ENCODE results near the gene GDPGP1. TPM values are rescaled to one million over a fixed set of nuclear protein-coding genes. Genes with fewer than 3 reads are reported as not detected.

The GDPGP1 gene
- total RNA-seq, 1 experiment from 2014 or later, result 5.1 TPM

DNA sequence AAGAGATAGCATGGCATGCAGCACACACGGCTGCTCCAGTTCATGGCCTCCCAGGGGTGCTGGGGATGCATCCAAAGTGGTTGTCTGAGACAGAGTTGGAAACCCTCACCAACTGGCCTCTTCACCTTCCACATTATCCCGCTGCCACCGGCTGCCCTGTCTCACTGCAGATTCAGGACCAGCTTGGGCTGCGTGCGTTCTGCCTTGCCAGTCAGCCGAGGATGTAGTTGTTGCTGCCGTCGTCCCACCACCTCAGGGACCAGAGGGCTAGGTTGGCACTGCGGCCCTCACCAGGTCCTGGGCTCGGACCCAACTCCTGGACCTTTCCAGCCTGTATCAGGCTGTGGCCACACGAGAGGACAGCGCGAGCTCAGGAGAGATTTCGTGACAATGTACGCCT, 5.0 kb upstream of the GDPGP1 start:
- Histone ChIP-seq H3K27me3 (replicated peaks; ENCODE audit: control insufficient read depth, insufficient read depth, low read length) (no peaks in the 10 kb centered on the region), H3K4me3 (ENCODE audit: low read depth, low read length) (no peak overlapping the region), H3K36me3 (ENCODE audit: control insufficient read depth, insufficient read depth, low read length) (no peaks in the 10 kb centered on the region; the same call in 1 of the 2 replicates), H3K9me3 (no peaks in the 10 kb centered on the region), H3K4me1 (no peaks in the 10 kb centered on the region; the same call in 1 of the 2 replicates)
- peaks cover 6% of the 10 kb centered on the region for H3K4me1 Mint-ChIP-seq (ENCODE audit: low read depth, unreplicated experiment)
- no peak overlapping the region for H3K4me3 Mint-ChIP-seq (ENCODE audit: unreplicated experiment)
- H3K36me3 Mint-ChIP-seq (ENCODE audit: insufficient read depth, unreplicated experiment), result peaks cover 5% of the 10 kb centered on the region
- H3K9me3 Mint-ChIP-seq (ENCODE audit: unreplicated experiment), result no peaks in the 10 kb centered on the region
- no TSS peak for BruUV-seq (replicated peaks)
- intact Hi-C loops (cut with micrococcal nuclease; ENCODE audit: unreplicated experiment), result no loop called here
- TF ChIP-seq, protein P1, sequence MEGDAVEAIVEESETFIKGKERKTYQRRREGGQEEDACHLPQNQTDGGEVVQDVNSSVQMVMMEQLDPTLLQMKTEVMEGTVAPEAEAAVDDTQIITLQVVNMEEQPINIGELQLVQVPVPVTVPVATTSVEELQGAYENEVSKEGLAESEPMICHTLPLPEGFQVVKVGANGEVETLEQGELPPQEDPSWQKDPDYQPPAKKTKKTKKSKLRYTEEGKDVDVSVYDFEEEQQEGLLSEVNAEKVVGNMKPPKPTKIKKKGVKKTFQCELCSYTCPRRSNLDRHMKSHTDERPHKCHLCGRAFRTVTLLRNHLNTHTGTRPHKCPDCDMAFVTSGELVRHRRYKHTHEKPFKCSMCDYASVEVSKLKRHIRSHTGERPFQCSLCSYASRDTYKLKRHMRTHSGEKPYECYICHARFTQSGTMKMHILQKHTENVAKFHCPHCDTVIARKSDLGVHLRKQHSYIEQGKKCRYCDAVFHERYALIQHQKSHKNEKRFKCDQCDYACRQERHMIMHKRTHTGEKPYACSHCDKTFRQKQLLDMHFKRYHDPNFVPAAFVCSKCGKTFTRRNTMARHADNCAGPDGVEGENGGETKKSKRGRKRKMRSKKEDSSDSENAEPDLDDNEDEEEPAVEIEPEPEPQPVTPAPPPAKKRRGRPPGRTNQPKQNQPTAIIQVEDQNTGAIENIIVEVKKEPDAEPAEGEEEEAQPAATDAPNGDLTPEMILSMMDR (IDR thresholded peaks at IDR 0.05; ENCODE audit: insufficient read depth in 1 of 2, low read depth in 1 of 2, low read length in 1 of 2, severe bottlenecking in 1 of 2, unreplicated experiment in 1 of 2), result no peak
- no peak overlapping the region for H3K27ac Mint-ChIP-seq (ENCODE audit: unreplicated experiment)
- CTCF ChIA-PET, result no interaction called here
- DNase-seq, result no peak
- POLR2A ChIA-PET, result no interaction called here
- no peaks in the 10 kb centered on the region for H3K27me3 Mint-ChIP-seq (ENCODE audit: insufficient read depth, unreplicated experiment)

GRCh38 chr15:90230071-90230494, 3.9 kb upstream of the GDPGP1 start:
- H3K36me3 Mint-ChIP-seq (ENCODE audit: insufficient read depth, unreplicated experiment), result peaks cover 5% of the 10 kb centered on the region
- H3K27ac Mint-ChIP-seq (ENCODE audit: unreplicated experiment), result no peak overlapping the region
- H3K27me3 Mint-ChIP-seq (ENCODE audit: insufficient read depth, unreplicated experiment), result no peaks in the 10 kb centered on the region
- TF ChIP-seq, protein P1 (IDR thresholded peaks at IDR 0.05; ENCODE audit: insufficient read depth in 1 of 2, low read depth in 1 of 2, low read length in 1 of 2, severe bottlenecking in 1 of 2, unreplicated experiment in 1 of 2), result no peak
- BruUV-seq (replicated peaks), result no TSS peak
- no peak overlapping the region for H3K4me3 Mint-ChIP-seq (ENCODE audit: unreplicated experiment)
- no peak for DNase-seq
- POLR2A ChIA-PET, result no interaction called here
- H3K4me1 Mint-ChIP-seq (ENCODE audit: low read depth, unreplicated experiment), result peaks cover 13% of the 10 kb centered on the region
- intact Hi-C loops (cut with micrococcal nuclease; ENCODE audit: unreplicated experiment), result loop anchor here (5.0 kb wide), 1 partner anchor 52 kb away; no protein-coding TSS in a partner anchor
- CTCF ChIA-PET, result no interaction called here
- no peaks in the 10 kb centered on the region; the same call in 1 of the 2 replicates for H3K4me1 ChIP-seq
- H3K9me3 Mint-ChIP-seq (ENCODE audit: unreplicated experiment), result no peaks in the 10 kb centered on the region
- no peaks in the 10 kb centered on the region for H3K27me3 ChIP-seq (replicated peaks; ENCODE audit: control insufficient read depth, insufficient read depth, low read length)
- H3K9me3 ChIP-seq, result no peaks in the 10 kb centered on the region
- no peak overlapping the region for H3K4me3 ChIP-seq (ENCODE audit: low read depth, low read length)
- no peaks in the 10 kb centered on the region; the same call in 1 of the 2 replicates for H3K36me3 ChIP-seq (ENCODE audit: control insufficient read depth, insufficient read depth, low read length)

- no peaks in the 10 kb centered on the region; the same call in 1 of the 2 replicates for H3K36me3 ChIP-seq (ENCODE audit: control insufficient read depth, insufficient read depth, low read length)
- Mint-ChIP-seq H3K4me1 (ENCODE audit: low read depth, unreplicated experiment) (peaks cover 16% of the 10 kb centered on the region), H3K27ac (ENCODE audit: unreplicated experiment) (no peak overlapping the region), H3K36me3 (ENCODE audit: insufficient read depth, unreplicated experiment) (peaks cover 3% of the 10 kb centered on the region), H3K4me3 (ENCODE audit: unreplicated experiment) (no peak overlapping the region), H3K27me3 (ENCODE audit: insufficient read depth, unreplicated experiment) (no peaks in the 10 kb centered on the region), H3K9me3 (ENCODE audit: unreplicated experiment) (no peaks in the 10 kb centered on the region)
- H3K4me3 ChIP-seq (ENCODE audit: low read depth, low read length), result no peak overlapping the region
- BruUV-seq (replicated peaks), result no TSS peak
- H3K9me3 ChIP-seq, result no peaks in the 10 kb centered on the region
- H3K4me1 ChIP-seq, result no peaks in the 10 kb centered on the region; the same call in 1 of the 2 replicates
- ChIA-PET CTCF (no interaction called here), POLR2A (no interaction called here)
- intact Hi-C loops (cut with micrococcal nuclease; ENCODE audit: unreplicated experiment), result loop anchor here (5.0 kb wide), 1 partner anchor 52 kb away; no protein-coding TSS in a partner anchor
- DNase-seq, result no peak
- H3K27me3 ChIP-seq (replicated peaks; ENCODE audit: control insufficient read depth, insufficient read depth, low read length), result no peaks in the 10 kb centered on the region
- TF ChIP-seq, protein P1 (IDR thresholded peaks at IDR 0.05; ENCODE audit: insufficient read depth in 1 of 2, low read depth in 1 of 2, low read length in 1 of 2, severe bottlenecking in 1 of 2, unreplicated experiment in 1 of 2), result no peak
Measured at GRCh38 chr15:90230610-90231009, 3.4 kb upstream of the GDPGP1 start.
